Left kidney (tissue), 2 donors: ENCODE results near the gene ASPA. TPM values are rescaled to one million over a fixed set of nuclear protein-coding genes. Genes with fewer than 3 reads are reported as not detected.

ENCODE experiments used
- DNase-seq: peaks from one replicate; pipeline ENCODE4 v3.0.0-alpha.2; 2013
- polyA plus RNA-seq: library from polyadenylated mRNA; unstranded; fragments of 120-200 nt; gene quantifications from one replicate; pipeline ENCODE4 v1.2.1, GENCODE V29; 2013; ENCODE audit not compliant: insufficient read length

The ASPA gene
- polyA plus RNA-seq, 1 donor: 33.2 TPM

DNA sequence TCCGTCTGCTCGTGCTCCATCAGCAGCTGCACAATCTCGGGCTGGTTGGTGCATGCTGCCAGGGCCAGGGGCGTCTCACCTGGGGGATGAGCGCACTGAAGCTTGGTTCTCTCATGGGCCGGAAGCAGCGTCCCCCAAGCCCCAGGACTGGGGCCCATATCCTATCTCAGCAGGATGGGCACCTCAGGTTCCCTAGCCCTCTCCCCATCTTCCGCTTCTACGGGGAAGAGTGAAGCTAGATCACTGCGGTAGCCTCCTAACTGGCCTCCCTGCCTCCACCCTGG lies 57.0 kb downstream of the ASPA start:
- DNase-seq: no peak

DNA sequence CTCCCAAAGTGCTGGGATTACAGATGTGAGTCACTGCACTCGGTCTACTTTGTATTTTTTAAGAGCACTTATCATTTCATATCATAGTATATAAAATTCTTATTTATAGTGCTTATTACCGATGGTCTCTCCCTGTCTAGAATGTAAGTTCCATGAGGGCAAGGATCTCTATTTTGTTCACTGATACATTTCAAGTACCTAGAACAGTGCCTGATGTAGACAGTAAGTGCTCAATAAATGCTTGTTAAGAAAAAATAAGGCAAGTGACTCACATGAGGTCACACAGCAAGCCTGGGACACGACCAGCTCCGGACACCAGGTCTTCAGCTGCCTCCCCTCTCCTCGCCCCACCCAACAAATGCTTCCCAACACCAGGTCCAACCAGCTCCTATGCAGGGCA lies 58.0 kb downstream of the ASPA start:
- no peak for DNase-seq

DNA sequence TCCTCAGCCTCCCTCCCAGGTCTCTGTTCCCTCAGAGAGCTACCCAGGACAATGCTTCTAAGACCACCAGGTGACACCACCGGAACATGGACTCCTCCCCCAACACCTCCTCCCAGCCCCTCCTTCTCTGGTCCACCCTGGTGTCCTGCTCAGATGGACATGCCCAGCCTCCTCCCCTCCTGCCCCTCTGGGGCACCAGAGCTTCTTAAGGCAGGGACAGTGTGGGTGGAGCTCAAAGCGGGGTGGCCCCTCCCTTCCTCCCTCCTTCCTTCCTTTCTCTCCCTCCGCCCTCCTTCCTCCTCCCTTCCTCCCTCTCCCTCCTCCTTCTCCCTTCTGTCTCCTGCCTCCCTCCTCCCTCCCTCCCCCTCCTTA lies 59.1 kb downstream of the ASPA start:
- no peak for DNase-seq

DNA sequence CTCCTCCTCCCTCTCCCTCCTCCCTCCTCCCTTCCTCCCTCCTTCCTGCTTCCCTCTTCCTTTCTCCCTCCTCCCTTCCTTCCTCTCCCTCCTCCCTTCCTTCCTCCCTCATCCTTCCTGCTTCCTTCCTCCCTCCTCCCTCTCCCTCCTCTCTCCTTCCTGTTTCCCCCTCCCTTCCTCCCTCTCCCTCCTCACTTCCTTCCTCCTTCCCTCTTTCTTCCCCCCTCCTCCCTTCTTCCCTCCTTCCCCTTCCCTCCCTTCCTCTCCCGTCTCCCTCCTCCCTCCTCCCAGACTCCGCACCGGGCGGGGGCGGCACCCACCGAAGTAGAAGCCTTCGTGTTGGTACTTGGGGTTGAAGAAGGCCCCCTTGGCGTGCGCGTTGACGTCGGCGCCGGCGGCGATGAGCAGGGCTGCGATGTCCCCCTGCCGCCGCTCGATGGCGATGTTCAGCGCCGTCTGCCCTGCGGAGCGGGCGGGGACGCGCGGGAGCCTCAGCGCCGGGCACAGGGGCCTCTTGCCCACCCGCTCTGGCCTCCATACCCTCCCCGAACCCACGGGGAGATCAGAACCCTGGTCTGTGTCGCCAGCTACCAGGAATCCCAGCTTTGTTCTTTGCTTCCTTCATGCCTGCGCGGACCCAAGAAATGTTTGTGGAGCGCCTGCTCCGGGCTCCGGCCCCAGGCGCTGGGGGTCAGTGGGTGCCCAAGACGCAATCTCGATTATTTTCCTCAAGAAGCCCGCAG lies 59.6 kb downstream of the ASPA start:
- DNase-seq: peak; percentile 46

DNA sequence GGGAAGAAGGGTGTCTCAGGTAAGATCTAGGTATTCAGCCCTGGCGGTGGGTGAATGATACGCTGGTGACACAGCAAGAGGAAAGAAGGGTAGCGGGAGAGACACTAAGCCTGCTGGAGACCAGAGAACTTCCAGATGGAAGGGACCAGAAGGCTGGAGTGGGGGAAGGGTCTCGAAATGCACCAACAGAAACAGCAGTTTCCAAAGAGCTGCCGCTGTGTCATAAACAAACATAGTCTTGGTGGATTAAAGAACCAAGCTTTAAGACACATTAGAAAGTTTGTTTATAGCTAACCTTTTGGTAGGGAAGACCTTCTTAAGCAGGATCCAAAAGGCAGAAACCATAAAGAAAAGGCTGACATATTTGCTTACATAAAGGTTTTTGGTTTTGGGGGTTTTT lies 60.9 kb downstream of the ASPA start:
- no peak for DNase-seq

DNA sequence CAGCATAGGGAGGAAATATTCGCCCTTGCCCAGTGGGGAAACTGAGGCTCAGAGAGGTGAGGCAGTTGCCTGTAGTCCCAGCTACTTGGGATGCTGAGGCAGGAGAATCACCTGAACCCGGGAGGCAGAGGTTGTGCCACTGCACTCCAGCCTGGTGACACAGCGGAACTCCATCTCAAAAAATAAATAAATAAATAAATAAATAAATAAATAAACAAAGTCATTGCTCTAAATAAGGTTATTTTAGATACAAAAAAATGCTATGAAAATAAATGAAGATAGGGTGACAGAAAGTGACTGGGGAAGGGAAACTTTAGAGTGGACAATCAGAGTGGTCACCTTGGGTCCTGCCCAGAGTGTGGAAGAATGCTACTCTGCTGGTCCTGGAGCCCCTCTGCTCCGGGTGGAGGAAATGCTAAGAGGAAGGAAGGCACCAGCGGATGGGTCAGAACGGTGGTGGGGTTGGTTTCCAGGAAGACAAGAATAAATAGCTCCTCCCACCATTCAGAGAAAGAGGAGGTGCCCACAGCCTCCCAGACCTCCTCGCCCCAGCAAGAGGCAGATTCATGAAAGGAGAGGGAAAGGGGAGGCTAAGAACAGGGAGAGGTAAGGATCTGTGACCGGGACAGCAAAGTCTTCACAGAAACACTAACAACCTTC lies 64.2 kb downstream of the ASPA start:
- DNase-seq: no peak

DNA sequence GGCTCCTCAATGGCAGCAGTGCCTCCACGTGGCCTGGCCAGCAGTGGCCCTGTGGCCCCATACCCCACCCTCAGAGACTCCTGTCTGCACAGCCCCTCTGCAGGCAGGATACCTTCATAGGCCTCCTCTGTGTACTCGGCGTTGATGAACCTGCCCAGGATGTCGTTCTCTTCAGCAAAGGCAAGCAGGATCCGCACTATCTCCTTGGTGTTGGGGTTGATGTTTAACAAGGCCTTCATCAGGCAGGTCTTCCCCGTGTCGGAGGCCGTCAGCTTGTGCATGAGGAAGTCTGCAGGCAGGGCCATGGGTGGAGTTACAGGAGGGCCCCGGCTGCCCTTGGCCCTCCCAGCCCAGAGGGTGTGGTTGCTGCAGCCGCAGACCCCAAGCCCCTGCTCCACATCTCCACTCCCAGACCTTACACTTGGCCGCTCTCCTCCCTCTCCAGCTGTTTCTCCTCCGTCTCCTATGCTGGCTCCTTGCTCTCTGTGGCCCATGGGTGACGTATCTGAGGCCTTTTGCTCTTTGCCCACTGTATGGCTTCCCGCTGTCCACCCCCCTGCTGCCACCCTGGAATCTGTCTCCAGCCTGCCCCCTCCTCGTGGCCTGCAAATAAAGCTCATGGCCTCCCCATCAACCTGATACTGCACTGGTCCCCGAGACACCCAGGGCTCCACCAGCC lies 66.8 kb downstream of the ASPA start:
- DNase-seq: no peak

DNA sequence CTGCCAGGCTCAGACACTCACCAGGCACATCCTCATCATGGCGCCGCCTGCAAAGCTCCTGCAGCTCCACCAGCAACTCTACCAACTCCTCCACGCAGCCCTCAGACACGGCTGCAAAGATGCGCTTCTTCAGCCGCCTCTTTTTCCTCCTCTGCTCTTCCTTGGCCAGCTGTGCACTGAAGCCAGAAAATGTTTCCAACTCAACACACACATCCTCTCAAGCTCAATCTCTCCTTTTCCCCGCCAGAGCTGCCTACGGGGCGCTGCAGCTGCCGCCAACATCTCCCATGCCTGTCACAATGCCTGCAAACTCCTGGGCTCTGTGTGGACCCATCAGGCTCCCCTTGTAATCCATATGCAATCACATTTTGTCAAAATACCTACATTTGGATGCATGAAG lies 67.7 kb downstream of the ASPA start:
- no peak for DNase-seq

DNA sequence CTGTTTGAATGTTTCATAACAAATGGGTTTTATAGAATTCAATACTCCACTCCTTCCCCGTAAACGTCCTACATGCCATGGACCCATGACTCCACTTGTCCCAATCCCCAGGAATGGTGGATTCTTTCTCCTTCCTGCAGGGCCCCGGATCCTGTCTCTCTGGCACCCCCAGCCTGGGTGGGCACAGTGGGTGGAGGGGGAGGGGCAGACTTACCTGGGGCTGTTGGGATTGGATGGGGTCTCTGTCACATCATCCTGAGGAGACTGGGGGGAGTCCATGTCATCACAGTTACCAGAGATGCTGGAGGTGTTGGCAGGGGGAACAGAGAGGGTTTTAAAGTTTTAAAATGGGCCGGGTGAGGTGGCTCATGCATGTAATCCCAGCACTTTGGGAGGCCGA lies 68.6 kb downstream of the ASPA start:
- no peak for DNase-seq

DNA sequence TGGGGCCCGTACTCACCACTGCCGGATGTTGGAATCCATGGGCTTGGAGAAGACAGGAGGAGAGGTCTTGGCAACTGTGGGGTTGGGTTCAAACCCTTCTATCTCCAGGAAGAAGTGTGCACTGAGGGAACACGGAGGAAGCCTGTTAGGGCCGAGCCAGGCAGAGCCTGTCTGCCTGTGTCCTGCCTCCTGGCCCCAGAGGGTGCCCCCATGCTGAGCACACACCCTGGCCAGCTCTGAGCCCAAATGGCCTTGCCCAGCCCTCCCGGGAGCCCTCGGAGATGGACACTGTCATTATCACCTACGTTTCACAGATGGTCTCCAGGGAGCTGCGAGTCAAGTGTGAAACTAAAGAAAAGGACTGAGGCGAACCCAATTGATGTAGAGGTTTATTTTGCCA lies 69.4 kb downstream of the ASPA start:
- no peak for DNase-seq

DNA sequence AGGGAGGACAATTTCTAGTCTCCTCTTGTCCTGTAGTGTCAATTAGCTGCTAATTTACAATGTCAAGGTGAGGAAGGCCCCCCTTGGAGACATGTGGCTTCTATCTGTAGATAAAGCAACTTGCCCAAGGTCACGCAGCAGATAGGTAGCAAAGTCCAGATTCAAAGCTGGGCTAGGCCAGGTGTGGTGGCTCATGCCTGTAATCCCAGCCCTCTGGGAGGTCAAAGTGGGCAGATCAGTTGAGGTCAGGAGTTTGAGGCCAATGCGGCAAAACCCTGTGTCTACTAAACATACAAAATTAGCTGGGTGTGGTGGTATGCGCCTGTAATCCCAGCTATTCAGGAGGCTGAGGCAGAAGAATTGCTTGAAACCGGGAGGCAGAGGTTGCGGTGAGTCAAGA lies 70.7 kb downstream of the ASPA start:
- no peak for DNase-seq

DNA sequence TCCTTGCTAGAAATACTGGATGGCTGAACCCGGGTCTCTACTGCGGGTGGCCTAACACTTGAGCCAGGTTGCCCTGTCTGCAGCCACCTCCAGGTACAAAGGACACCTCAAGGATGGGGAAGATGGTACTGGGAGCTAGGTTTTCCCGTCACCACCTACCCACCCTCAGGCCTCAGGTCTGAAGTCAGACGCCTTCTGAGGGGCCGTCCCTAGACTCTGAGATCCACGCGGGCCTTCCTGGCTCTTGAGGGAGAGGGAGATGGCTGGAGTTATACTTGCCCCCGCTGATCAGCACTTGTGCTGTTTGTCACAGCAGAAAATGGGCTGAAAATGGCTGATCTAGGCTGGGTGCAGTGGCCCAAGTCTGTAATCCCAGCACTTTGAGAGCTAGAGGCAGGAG lies 71.2 kb downstream of the ASPA start:
- DNase-seq: no peak

DNA sequence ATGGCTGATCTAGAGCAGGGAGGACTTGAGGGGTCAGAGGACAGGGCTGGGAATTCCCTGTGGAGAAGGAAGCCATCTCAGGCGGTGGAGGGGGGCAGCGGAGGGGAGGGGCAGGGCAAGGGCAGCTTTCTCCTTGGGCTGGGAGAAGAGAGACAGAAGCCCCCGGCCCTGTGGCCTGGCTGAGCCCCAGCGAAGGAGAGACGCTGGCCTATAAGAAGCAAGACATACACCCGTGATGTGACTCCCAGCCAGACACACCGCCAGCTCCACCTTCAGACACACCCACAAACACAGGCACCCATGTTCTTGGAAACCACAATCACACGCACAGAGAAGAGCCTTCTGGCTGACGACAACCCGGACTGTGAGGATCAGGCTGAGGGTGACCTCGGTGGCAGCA lies 71.8 kb downstream of the ASPA start:
- DNase-seq: no peak

DNA sequence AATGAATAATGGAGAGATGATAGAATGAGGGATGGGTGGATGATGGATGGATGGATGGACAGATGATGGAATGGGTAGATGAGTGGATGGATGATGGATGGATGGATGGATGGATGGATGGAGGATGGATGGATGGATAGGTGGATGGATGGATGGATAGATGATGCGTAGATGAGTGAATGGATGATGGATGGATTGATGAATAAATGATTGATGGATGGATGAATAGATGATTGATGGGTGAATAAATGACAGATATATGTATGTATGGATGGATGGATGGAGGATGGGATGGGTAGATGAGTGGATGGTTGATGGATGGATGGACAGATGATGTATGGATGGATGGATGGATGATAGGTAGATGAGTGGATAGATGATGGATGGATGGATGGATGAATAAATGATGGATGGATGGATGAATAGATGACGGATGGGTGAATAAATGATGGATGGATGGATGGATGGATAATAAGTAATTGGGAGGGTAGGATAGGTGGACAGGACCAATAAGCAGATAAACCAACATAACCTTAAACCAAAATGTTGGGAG lies 73.9 kb downstream of the ASPA start:
- no peak for DNase-seq

DNA sequence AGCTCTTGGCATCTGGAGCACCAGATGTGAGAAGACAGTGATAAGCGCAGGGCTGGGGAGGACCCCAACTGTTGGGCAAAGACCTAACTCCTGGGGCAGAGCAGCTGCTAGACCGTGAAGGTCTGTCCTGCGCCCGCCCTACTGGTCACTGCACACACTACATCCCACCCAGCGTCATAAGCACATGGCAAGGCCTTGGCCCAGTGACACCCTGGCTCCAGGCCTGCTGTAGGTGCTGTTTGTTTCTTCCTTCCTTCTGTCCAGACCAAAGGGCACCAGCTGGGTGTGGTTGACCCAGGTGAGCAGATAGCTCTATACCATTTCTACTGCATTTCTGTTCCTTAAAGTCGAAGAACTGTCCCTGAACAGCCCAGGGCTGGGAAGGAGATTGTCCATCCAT lies 75.4 kb downstream of the ASPA start:
- no peak for DNase-seq

DNA sequence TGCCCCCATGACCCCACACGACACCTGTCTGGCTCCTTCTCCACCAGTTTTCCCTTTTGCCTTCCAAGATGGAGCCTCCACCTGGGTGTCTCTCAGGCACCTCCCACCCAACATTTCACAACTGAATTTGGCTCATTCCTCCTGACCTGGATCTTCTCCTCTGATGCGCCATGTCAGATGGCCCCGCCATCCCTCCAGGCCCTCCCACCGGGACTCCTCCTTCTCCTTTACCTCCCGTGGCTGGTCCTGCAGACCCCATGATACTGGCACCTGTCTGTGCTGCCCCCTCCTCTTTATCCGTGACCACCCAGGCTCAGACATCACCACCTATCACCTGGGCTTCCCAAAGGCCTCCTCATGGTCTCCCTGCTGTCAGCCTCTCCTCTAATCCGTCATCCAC lies 77.1 kb downstream of the ASPA start:
- no peak for DNase-seq

Other genes starting within 250 kb of the ASPA start
- 0.08 TPM for gene OR3A1, start 177.6 kb upstream of the ASPA start, polyA plus RNA-seq
- gene OR3A2, start 89.7 kb upstream of the ASPA start, polyA plus RNA-seq: 0.70 TPM
- gene OR1E1, start 77.6 kb upstream of the ASPA start, polyA plus RNA-seq: not detected
- 0.10 TPM for gene OR3A3, start 64.6 kb upstream of the ASPA start, polyA plus RNA-seq
- not detected for gene OR1E2, start 42.2 kb upstream of the ASPA start, polyA plus RNA-seq
- 0.15 TPM for gene SPATA22, start 4.2 kb upstream of the ASPA start, polyA plus RNA-seq
- 1.1 TPM for gene TRPV3, start 81.8 kb downstream of the ASPA start, polyA plus RNA-seq
- gene TRPV1, start 133.4 kb downstream of the ASPA start, polyA plus RNA-seq: 13.0 TPM
- gene SHPK, start 160.3 kb downstream of the ASPA start, polyA plus RNA-seq: 18.7 TPM
- 23.3 TPM for gene CTNS, start 160.8 kb downstream of the ASPA start, polyA plus RNA-seq
- gene TAX1BP3, start 192.6 kb downstream of the ASPA start, polyA plus RNA-seq: 78.4 TPM
- gene EMC6, start 192.8 kb downstream of the ASPA start, polyA plus RNA-seq: 20.3 TPM
- 0.95 TPM for gene P2RX5, start 220.2 kb downstream of the ASPA start, polyA plus RNA-seq
- 4.4 TPM for gene HASPIN, start 247.9 kb downstream of the ASPA start, polyA plus RNA-seq